GM19372 (cell line): ENCODE data around the gene FOS.

Source experiments
- ATAC-seq: cut with Tn5 transposase; IDR thresholded peaks from one replicate; pipeline ENCODE4 v1.9.1; 2021; ENCODE audit warnings: mild to moderate bottlenecking, low read depth, moderate library complexity; ENCODE audit not compliant: unreplicated experiment

Gene FOS

GRCh38 chr14:75249958-75250336 lies 28.7 kb upstream of the FOS start:
- peak; percentile 9 for ATAC-seq

- ATAC-seq, result no peak
Measured at GRCh38 chr14:75250800-75251199, 27.8 kb upstream of the FOS start.

GRCh38 chr14:75252254-75252837 lies 26.3 kb upstream of the FOS start:
- no peak for ATAC-seq

GRCh38 chr14:75254381-75254822 lies 24.2 kb upstream of the FOS start:
- ATAC-seq, result no peak

- ATAC-seq, result no peak
Measured at GRCh38 chr14:75254901-75255584, 23.6 kb upstream of the FOS start.

GRCh38 chr14:75258079-75258802 lies 20.4 kb upstream of the FOS start:
- ATAC-seq, result peak; percentile 16

- peak; percentile 99 for ATAC-seq
Measured at GRCh38 chr14:75258803-75259509, 19.7 kb upstream of the FOS start.

- ATAC-seq, result no peak
Measured at GRCh38 chr14:75259510-75259855, 19.1 kb upstream of the FOS start.

- ATAC-seq, result no peak
Measured at GRCh38 chr14:75260025-75260763, 18.4 kb upstream of the FOS start.

GRCh38 chr14:75261820-75262219 lies 16.8 kb upstream of the FOS start:
- ATAC-seq, result no peak

- no peak for ATAC-seq
Measured at GRCh38 chr14:75262641-75263040, 16.0 kb upstream of the FOS start.

GRCh38 chr14:75264036-75264435 lies 14.6 kb upstream of the FOS start:
- no peak for ATAC-seq

GRCh38 chr14:75267141-75267721 lies 11.4 kb upstream of the FOS start:
- no peak for ATAC-seq

- ATAC-seq, result no peak
Measured at GRCh38 chr14:75268633-75269550, 9.7 kb upstream of the FOS start.

GRCh38 chr14:75271514-75271913 lies 7.1 kb upstream of the FOS start:
- no peak for ATAC-seq

GRCh38 chr14:75273272-75274049 lies 5.2 kb upstream of the FOS start:
- no peak for ATAC-seq

- ATAC-seq, result no peak
Measured at GRCh38 chr14:75274050-75274898, 4.4 kb upstream of the FOS start.
